Fibroblast of skin of right quadriceps (primary cell): ENCODE data around the gene TAX1BP1.
"Not testable (repeated sequence)": the region's sequence is repeated elsewhere in the genome, so short reads cannot be mapped to it uniquely, and the experiment has no call there.

ENCODE experiments used
- DNase-seq: peaks from one replicate; pipeline ENCODE4 v3.0.0-alpha.2; 2013

The TAX1BP1 gene

DNA sequence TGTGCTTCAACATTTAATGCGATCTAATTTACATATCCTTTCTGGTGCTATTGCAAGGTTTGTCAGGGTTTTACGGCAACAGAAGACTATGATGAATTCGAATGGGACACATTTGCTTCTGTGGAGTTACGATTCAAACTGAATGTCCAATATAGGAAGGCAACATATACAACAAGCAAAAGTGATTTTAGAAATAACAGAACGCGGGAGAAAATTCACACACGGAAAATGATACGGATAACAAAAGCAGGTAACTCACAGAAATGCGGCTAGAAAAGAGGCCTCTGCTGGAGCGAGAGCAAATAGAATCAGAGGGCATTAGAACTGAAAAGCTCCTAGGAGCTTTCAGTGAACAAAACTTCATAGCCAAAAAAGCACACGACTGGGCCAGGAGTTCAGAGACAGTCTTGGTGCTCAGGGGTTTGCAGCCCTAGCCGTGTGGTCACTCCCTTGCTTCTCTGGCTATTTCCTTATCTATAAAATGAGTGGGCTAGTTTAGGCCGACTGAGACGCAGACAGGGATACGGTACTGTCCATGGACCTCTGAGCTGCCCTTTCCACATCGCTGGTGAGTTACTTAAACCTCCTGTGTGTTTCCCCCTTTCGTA is 557 bp upstream of the TAX1BP1 start:
- no peak for DNase-seq

DNA sequence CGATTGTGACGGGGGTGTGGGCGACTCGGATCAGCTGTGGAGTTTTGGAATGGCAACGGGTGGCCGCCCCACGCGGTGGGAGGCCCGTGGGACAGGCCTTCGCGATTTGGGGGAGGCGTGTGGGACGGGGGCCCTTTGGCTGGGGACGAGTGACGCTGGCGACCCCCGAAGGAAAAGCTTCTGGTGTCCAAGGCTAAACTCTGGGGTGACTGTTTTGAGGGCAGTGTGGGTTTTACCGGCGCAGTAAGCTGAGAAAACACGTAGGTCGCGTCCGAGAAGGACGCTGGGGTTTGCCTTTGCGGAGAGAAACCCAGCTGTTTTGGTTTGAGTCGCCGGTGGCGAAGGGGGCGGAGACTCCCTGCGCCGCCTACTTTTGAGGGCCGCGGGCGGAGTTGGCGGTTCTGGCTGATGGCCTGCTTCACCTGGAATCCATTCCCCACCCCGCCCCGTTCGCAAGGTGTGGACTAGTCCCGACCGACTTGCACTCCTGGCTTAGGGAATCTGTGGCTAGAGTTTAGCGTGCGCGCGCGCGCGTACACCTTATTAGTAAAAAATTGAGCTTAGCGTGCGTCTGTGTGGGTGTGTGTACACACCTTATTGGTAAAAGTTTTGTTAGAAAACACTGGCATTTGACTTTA is 606 bp downstream of the TAX1BP1 start:
- DNase-seq: peak; percentile 62

DNA sequence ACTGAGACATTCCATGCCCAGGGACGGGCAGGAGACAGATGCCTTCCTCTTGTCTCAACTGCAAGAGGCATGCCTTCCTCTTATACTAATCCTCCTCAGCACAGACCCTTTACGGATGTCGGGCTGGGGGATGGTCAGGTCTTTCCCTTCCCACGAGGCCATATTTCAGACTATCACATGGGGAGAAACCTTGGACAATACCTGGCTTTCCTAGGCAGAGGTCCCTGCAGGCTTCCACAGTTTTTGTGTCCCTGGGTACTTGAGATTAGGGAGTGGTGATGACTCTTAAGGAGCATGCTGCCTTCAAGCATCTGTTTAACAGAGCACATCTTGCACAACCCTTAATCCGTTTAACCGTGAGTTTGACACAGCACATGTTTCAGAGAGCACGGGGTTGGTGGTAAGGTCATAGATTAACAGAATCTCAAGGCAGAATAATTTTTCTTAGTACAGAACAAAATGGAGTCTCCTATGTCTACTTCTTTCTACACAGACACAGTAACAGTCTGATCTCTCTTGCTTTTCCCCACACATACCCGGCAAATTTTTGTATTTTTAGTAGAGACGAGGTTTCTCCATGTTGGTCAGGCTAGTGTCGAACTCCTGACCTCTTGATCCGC is 2.2 kb downstream of the TAX1BP1 start:
- not testable (repeated sequence) for DNase-seq

DNA sequence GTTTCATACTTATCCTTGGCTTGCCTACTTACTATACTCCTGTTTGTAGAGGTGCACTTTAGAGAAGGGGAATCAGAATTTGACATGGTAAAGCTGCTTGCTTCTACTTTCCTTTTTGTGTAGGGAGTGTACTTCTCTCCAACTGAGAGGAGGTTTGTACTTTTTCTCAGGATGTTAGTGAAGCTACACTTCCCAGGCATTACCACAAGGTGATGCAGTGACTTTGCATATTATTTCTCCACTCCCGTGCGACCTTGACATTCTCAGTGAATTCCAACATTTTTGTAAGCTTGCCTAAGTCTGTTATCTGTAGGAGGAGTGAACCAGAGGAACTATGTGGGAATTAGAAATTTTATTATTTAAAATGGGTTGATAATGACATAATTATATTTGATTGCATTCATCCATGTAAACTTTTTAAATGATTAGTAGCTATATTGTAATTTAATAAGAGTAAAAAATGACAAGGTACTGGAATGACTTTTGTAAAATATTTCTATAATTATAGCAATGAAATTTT is 5.2 kb downstream of the TAX1BP1 start:
- peak; percentile 78 for DNase-seq

DNA sequence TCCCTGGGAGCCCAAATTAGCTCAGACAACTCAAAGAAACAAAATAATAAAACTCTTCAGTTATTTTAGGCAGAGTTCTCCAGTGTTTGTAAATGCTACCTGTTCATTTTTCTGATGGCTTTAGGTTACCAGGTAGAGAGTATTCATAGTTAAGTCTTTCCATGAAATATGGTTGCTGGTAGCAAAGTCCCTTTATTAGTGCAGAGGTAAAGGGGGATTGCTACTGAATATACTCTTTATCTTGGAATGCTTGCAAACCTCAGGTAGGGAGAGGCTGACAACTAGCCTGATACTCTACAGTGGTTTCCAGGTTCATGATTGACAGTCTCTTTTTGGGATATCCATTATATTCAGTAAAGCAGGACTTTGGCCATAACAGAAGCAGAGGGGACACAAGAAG is 6.5 kb downstream of the TAX1BP1 start:
- no peak for DNase-seq

DNA sequence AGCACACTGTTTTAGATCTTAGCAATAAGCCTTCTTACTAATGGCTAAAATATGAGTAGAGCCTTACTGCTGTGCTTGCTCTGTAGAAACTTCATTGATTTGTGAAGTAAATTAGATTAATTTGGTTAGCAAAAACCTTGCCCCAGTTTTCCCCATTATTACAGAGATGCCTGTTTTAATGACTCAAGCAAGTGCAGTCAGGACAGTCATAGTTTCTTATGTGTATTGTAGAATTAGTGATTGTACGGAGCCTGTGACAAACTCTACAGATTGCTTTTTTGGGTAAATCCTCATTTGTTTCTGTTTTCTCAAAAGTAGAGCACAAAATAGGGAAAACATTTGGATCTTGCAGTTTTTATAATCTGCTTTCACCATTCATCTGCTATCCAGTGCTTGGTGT is 7.0 kb downstream of the TAX1BP1 start:
- DNase-seq: no peak

DNA sequence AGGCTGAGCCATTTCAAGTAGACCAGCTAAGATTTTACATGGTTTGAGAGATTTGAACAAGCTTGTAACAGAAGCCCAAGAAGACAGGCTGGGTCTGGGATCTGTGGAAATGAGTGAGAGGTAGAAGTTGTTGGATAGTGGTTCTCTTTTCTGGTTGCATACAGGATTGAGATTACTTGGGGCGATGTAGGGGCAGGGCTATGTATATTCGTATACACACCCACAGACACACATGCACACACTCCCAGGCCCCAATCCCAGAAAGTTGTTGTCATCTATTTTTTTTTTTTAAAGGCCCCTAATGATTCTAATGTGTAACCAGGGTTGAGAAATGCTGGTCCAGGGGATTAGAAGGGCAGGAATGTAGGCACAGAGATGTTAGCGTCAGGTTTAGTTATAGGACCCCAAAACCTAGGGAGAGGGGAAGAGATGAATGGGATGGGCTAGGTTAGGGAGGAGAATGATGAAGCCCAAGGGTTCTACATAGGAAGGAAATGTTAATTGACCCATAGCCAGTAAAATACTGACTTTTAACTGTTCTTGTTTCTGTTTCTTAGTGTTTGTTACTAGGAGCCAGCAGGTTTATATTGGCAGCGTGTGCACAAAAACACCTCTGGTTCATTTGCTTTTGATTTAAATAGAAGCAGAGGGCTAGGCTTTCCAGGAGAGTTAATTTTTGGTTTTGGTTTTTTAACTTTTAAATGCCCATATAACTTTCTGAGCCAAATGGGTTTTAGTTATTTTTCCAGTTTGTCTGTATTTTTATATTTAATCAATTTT is 7.8 kb downstream of the TAX1BP1 start:
- no peak for DNase-seq

DNA sequence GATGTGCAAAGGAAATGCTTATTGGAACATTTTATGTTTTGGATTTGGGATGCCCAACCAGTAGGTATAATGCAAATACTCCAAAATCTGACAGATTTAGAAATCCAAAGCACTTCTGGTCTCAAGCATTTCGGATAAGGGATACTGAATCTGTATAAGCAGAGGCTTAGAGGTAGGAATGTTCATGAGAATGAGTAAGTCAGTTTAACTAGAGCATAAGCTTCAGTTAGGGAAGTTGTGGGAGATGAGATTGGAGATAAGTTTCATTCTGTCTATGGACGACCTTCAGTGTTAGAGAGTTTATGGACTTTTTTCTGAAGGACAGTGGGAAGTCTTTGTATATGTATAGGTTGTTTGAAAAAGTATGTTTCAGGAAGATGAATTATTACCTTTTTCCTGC is 10.4 kb downstream of the TAX1BP1 start:
- DNase-seq: no peak

DNA sequence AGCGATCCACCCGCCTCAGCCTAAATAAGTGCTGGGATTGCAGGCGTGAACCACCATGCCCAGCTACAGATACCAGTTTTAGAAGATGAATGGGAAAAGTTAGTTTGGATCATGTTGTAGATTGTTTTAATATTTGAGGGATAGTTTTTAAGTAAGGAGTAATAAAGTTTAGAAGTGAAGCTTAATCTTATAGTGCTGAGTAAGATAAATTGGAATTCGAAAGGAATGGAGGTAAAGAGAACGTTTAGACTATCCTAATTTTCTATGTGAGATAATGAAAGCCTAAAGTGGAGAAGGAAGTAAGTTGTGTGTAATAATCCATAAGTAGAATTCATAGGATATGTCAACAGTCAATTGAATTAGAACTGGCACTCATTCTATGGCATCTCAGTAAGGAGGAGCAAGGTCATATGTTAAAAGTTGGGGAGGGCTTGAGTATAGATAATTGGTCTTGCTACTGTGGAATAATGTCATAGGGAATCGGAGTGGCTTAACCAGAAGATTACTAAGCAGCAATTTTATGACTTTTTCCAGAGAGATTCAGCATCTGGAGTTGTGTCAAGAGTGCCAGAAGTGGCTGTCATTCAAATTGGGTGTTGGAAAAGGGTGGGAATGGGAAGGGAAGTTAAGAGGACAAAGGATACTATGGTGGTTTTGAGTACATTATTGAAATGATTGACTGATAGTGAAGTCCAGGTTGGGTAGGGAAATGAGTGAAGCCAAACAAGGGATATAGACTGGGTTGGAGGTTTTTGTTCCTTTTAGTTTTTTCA is 12.1 kb downstream of the TAX1BP1 start:
- no peak for DNase-seq

DNA sequence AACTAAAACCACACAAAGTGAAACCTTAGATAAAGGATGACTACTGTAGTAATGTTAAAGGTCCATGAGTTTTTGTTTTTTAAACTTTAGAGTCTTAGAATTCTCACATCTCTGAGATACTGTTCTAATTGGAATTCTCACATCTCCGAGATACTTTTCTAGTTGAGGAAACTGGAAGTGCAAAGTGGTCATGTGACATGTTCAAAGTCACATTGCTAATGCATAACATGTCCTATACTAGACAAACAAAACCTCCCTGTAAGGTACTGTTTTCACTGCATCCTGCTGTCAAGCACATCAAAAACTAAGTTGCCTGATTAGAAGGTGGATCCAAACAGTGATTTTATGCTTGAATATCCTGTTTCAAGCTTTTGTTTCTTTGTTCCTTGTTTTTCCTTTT is 13.9 kb downstream of the TAX1BP1 start:
- DNase-seq: no peak

DNA sequence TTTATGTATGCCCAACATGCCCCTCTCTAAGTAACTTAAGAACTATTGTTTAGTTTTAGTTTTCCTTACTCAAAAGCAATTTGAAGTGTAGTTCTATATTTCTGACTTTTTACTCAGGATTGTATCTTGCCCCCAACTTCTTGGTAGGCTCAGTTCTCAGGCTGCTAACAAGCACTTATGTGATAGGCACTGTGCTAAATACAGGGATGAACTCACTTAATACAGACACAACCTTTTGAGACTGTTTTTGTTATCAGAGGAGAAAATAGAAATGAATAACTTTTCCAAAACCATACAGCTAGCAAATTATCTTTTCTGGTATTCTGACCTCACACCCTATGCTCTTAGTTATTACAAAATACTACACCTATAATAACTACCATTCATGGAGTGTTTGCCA is 16.3 kb downstream of the TAX1BP1 start:
- no peak for DNase-seq

DNA sequence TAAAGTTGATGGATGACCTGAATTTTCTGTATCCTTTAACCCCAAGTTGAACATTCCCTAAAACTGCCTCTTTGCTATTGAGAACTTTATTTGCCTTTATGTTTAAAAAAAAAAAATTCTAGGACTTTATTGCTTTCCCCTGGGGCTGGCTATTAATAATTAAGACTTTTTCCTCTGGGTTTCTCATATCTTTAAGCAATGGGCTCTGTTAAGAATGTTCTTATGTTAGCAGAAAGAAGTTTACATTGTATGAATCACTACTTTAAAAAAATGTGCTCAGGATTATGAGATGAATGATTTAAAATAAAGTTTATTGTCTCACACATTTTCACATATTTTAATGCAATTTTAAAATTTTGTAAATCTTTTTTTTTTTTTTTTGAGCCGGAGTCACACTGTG is 19.5 kb downstream of the TAX1BP1 start:
- no peak for DNase-seq

DNA sequence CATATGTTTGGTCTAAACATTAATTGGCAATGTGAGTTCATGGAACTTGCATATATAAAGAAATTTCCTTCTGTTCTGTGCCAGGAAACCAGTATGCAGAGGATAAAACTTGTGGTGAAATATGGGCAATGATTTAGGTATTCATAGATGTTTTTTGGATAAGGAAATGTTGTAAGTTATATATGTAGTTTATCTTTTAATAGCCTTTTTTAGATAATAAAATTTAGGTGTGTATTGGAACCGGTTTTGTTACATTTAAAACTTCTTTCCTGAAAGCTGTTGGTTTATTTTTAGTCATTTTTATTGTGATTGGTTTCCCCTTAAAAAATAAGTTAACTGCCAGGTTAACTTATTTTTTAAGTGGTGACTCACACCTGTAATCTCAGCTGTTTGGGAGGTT is 22.1 kb downstream of the TAX1BP1 start:
- no peak for DNase-seq

DNA sequence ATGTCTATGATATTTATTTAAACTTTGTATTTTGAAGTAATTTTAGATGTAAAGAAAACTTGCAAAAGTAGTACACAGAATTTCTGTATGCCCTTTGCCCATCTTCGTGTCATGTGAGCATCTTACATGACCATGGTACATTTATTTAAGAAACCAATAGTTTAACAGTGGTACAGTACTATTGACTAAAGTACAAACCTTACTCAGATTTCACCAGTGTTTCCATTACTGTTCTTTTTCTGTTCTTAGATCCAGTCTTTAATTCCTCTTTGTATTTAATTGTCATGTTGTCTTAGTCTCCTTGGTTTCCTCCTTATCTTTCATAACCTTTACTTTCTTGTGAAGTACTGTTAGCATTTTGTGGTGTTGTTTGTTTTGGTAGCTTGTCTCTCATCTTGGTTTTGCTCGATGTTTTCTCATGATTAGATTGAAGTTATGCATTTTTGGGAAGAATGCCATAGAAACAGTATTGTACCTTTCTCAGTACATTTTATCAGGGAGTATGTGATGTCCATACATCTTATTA is 24.1 kb downstream of the TAX1BP1 start:
- no peak for DNase-seq

DNA sequence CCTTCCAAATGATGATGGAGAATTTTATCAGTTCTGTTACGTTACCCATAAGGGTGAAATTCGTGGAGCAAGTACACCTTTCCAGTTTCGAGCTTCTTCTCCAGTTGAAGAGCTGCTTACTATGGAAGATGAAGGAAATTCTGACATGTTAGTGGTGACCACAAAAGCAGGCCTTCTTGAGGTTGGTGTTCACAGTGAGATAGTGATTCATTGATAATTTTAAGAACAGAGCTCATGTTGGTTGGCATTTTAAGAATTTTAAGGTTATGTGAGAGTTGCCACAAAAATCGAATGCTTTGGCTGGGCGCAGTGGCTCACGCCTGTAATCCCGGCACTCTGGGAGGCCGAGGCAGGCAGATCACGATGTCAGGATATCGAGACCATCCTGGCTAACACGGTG is 25.9 kb downstream of the TAX1BP1 start:
- DNase-seq: no peak

DNA sequence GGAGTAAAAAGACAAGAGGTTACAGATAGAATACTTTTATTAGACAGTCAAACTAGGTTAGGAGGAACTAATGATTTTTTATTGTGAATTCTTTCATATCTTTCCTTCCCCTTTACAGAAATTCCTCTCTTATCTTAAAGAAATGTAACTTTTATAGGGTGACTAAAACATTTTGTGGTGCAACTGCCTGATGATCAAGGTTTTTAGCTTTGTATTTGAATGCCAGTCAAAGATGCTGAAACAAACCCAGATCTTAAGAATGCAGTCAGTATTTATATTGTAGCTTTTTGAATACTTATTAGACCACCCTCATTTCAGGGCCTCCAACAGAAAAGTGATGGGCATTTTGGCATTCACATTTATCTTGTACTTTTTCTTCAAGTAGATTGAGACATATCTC is 27.4 kb downstream of the TAX1BP1 start:
- DNase-seq: no peak

DNA sequence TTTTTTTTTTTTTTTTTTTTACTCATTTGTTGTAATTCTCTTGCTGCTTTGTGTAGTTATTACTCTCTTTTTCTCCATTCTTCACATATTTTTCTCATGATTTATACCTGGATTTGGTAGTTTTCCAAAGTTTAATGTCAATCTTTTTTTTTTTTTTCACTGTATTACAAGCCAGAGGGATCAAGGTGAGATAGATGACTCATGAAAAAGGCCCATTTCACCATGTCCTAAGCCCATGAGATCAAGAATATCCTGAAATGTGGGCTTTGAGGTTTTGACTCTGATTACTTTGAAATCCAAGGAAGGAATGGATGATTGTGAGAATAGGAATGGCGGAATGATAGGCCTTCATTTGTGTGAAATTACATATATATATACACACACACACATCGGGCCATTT is 31.1 kb downstream of the TAX1BP1 start:
- DNase-seq: no peak

DNA sequence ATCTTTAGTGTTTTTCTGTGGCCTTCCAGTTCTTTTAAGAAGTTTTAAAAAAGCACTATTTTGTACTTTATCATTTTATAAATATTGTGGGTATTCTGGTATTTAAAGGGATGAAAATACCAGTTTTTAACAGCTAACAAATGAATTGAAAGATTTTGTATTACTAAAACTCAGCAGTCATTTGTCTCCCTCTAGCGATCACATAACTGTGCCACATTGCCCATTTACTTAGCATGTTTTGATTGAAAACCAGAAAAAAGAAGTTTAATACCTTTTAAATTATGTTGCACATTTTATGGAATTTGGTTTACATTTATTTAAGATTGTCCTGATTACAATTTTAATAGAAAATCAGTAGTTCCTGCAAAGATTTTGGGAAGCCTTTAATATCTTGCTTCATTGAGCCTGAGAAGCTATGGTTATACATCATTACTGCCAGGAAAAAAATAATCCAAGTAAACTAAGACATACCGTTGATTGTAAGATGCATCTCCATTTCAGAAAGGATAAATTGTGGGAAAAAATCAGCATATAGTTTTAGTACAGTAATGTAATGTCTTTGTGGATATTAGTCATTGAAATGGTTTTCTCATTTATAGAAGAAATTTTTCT is 34.9 kb downstream of the TAX1BP1 start:
- DNase-seq: peak; percentile 41

DNA sequence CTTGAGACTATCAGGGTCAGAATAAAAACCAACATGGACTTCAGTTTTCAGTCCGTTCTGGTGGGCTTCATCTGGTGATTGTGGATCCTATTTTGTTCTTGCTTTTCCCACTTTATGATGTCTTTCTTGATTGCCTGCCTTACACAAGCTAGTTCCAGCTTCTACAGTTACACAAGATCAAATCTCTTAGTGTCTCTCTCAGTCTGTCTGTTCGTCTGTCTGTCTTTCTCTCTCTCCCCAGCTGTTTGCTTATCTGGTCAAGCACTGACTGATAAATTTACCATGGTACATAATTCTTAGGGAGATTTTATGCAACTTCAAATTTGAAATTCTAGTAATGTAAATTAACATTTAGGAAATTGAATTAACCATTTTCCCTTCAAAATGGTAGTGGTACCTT is 35.8 kb downstream of the TAX1BP1 start:
- DNase-seq: no peak

DNA sequence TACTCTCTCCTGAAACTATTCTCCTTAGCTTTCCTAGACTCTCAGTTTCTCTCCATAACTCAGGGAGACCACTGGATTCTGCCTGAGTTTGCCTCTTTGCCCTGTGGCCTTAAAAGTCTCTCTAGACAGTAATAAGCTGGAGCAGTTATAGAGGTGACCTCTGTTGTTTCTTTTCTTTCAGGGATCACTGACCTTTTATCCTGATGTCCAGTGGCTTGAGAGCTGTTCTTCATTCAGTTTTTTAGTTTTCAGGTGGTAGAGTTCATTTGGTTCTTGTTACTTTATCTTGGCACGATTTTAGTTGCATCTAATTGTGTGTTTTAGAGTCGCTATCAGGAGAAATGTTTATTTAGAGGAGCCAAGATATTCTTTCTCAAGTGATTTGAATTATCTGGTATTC is 37.7 kb downstream of the TAX1BP1 start:
- DNase-seq: no peak

DNA sequence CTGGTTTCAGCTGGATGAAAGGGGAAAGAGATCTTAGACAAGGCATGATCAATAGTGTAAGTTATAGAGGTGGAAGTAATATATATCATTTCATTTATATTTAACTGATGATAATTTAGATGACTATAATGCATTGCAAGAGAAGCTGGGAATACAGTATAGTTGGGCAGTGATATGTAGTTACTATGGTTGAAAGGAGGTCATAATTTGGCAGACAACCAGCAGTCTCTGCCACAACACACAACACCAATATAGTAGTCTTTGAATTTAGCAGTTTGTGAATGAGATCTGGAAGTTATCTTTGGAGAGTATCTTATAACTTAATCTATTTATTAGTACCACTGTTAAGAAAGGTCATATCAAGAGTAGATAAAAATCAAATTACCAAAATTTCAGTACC is 39.9 kb downstream of the TAX1BP1 start:
- no peak for DNase-seq

DNA sequence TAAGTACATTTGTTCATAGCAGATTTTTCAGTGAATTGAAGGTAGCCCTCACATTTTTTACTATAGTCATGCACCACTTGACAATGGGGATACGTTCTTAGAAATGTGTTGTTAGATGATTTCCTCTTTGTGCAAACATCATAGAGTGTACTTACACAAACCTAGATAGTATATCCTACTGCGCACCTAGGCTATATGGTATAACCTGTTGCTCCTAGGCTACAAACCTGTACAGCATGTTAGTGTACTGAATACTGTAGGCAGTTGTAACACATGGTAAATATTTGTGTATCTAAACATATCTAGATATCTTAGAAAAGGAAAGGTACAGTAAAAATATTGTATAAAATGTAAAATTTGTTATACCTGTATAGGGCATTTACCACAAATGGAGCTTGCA is 41.2 kb downstream of the TAX1BP1 start:
- DNase-seq: no peak
